PFSK-1 (cell line): Measurements from ENCODE around the gene ERBB2.

ENCODE experiments used
- FOXP2 ChIP-seq: optimal IDR thresholded peaks from 2 replicates; pipeline ENCODE3; 2011; ENCODE audit warnings: borderline replicate concordance, control low read depth, inconsistent platforms; ENCODE audit not compliant: insufficient read depth; ENCODE audit errors: extremely low read length, extremely low read depth
- POLR2AphosphoS5 ChIP-seq: IDR thresholded peaks from 2 replicates; pipeline ENCODE4 v1.6.1; 2012; ENCODE audit warnings: low read depth, mild to moderate bottlenecking, control low read depth, low read length, moderate library complexity
- REST ChIP-seq, 2 experiments: IDR thresholded peaks; 2 replicates each; pipeline versions ENCODE4 v1.6.1 to v1.8.0; 2011 to 2012; ENCODE audit warnings: low read depth in 2 of 2, low read length in 2 of 2, control low read depth in 1 of 2, inconsistent platforms in 1 of 2, mild to moderate bottlenecking in 1 of 2, moderate library complexity in 1 of 2; ENCODE audit not compliant: insufficient read depth in 1 of 2
- SIN3A ChIP-seq: IDR thresholded peaks from 2 replicates; pipeline ENCODE4 v1.6.1; 2012; ENCODE audit warnings: mild to moderate bottlenecking, low read length, moderate library complexity, borderline replicate concordance; ENCODE audit not compliant: insufficient read depth
- TAF1 ChIP-seq: IDR thresholded peaks from 2 replicates; pipeline ENCODE4 v1.6.1; 2012; ENCODE audit warnings: low read length, control low read depth, borderline replicate concordance; ENCODE audit not compliant: insufficient read depth

Gene ERBB2

GRCh38 chr17:39759204-39759603 lies 59.3 kb downstream of the ERBB2 start:
- TF ChIP-seq POLR2AphosphoS5 (no peak), REST (IDR thresholded peaks at IDR 0.05; ENCODE audit: insufficient read depth in 1 of 2, low read depth in 2 of 2, low read length in 2 of 2) (no peak)

GRCh38 chr17:39761861-39762496 lies 62.1 kb downstream of the ERBB2 start:
- TF ChIP-seq TAF1, result no peak
- no peak for TF ChIP-seq SIN3A
- TF ChIP-seq REST (IDR thresholded peaks at IDR 0.05; ENCODE audit: insufficient read depth in 1 of 2, low read depth in 2 of 2, low read length in 2 of 2), result no peak
- TF ChIP-seq FOXP2, result no peak
- no peak for TF ChIP-seq POLR2AphosphoS5

- TF ChIP-seq SIN3A, result no peak
- no peak for TF ChIP-seq POLR2AphosphoS5
- no peak for TF ChIP-seq FOXP2
- TF ChIP-seq REST (IDR thresholded peaks at IDR 0.05; ENCODE audit: insufficient read depth in 1 of 2, low read depth in 2 of 2, low read length in 2 of 2), result no peak
- no peak for TF ChIP-seq TAF1
Measured at GRCh38 chr17:39763051-39763820, 63.4 kb downstream of the ERBB2 start.

- TF ChIP-seq POLR2AphosphoS5 (no peak), REST (IDR thresholded peaks at IDR 0.05; ENCODE audit: insufficient read depth in 1 of 2, low read depth in 2 of 2, low read length in 2 of 2) (no peak), TAF1 (no peak), SIN3A (no peak), FOXP2 (no peak)
Measured at GRCh38 chr17:39765175-39765574, 65.3 kb downstream of the ERBB2 start.
